Ureter (tissue), 1 donor: ENCODE results near the gene CLEC2D. TPM values are rescaled to one million over a fixed set of nuclear protein-coding genes. Genes with fewer than 3 reads are reported as not detected.
"Not testable (repeated sequence)": the region's sequence is repeated elsewhere in the genome, so short reads cannot be mapped to it uniquely, and the experiment has no call there.

ENCODE experiments used
- DNase-seq: peaks from one replicate; pipeline ENCODE4 v3.0.0-alpha.2; 2020; ENCODE audit warnings: low spot score
- total RNA-seq: library from RNA; stranded (reverse); gene quantifications from one replicate; pipeline ENCODE4 v1.2.4, GENCODE V29; 2023
- donor health status: DM: yes; HTN: yes; CAD: no.

CLEC2D gene
- total RNA-seq, 1 donor from 2014 or later: 32.6 TPM

GRCh38 chr12:9699898-9700605, 30.5 kb downstream of the CLEC2D start:
- no peak for DNase-seq

- no peak for DNase-seq
These were observed 31.1 kb downstream of the CLEC2D start for GRCh38 chr12:9700606-9700956.

- DNase-seq: no peak
These were observed 32.1 kb downstream of the CLEC2D start for GRCh38 chr12:9701380-9702154.

GRCh38 chr12:9702255-9702654, 32.7 kb downstream of the CLEC2D start:
- DNase-seq: no peak

- not testable (repeated sequence) for DNase-seq
These were observed 35.0 kb downstream of the CLEC2D start for GRCh38 chr12:9704561-9704960.

- DNase-seq: no peak
These were observed 36.7 kb downstream of the CLEC2D start for GRCh38 chr12:9706086-9706685.

GRCh38 chr12:9707356-9707755, 37.8 kb downstream of the CLEC2D start:
- DNase-seq: no peak

GRCh38 chr12:9707864-9708808, 38.6 kb downstream of the CLEC2D start:
- DNase-seq: no peak

GRCh38 chr12:9708853-9709252, 39.3 kb downstream of the CLEC2D start:
- DNase-seq: no peak

- no peak for DNase-seq
These were observed 41.3 kb downstream of the CLEC2D start for GRCh38 chr12:9710584-9711375.

GRCh38 chr12:9711664-9712063, 42.2 kb downstream of the CLEC2D start:
- DNase-seq: no peak

GRCh38 chr12:9713032-9713558, 43.6 kb downstream of the CLEC2D start:
- DNase-seq: not testable (repeated sequence)

- DNase-seq: no peak
These were observed 47.8 kb downstream of the CLEC2D start for GRCh38 chr12:9717070-9717925.

- no peak for DNase-seq
These were observed 49.5 kb downstream of the CLEC2D start for GRCh38 chr12:9718968-9719367.

- DNase-seq: no peak
These were observed 50.3 kb downstream of the CLEC2D start for GRCh38 chr12:9719790-9720189.

- no peak for DNase-seq
These were observed 52.0 kb downstream of the CLEC2D start for GRCh38 chr12:9721394-9722092.

GRCh38 chr12:9724023-9724422, 54.5 kb downstream of the CLEC2D start:
- no peak for DNase-seq

GRCh38 chr12:9725213-9725870, 55.8 kb downstream of the CLEC2D start:
- DNase-seq: no peak

GRCh38 chr12:9727813-9728212, 58.3 kb downstream of the CLEC2D start:
- no peak for DNase-seq
